ENCODE results near the gene GPRC5C.

The GPRC5C gene

DNA sequence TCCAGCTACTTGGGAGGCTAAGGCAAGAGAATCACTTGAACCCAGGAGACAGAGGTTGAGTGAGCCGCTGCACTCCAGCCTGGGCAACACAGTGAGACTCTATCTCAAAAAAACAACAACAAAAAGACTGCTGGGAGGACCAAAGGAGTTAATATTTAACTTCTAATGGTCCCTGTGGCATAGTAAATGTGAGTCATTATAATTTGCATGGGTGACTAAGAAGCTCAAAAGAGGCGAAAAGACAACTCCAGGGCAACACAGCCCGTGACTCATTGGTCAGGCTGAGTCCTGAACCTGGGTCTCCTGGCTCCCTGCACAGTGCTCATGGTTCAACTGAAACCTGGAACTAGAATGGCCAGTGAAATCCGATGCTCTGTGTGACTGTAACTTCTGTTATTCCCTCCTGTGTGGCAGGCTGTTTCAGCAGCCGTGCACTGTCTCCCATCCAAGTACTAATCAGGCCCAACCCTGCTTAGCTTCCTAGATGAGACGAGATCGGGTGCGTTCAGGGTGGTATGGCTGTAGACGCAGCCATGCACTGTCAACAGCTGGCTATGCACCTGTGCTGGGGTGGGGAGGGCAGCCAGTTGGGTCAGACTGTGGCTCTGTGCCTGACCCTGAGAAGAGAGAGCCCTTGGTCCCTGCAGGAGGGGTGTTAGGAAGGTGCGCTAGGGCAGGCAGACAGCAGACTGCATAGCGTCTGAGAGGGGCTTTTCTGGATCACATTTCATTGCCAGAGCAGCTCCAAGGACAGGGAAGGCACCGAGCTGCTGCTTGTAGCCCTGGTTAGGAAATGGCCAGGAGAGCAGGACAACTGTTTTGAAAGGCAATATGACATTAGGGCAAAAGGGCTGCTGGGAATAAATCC lies 14.5 kb upstream of the GPRC5C start:
- DNase-seq (ENCODE audit: extremely low read depth, low read depth), result no peak
- TF ChIP-seq, protein P1, sequence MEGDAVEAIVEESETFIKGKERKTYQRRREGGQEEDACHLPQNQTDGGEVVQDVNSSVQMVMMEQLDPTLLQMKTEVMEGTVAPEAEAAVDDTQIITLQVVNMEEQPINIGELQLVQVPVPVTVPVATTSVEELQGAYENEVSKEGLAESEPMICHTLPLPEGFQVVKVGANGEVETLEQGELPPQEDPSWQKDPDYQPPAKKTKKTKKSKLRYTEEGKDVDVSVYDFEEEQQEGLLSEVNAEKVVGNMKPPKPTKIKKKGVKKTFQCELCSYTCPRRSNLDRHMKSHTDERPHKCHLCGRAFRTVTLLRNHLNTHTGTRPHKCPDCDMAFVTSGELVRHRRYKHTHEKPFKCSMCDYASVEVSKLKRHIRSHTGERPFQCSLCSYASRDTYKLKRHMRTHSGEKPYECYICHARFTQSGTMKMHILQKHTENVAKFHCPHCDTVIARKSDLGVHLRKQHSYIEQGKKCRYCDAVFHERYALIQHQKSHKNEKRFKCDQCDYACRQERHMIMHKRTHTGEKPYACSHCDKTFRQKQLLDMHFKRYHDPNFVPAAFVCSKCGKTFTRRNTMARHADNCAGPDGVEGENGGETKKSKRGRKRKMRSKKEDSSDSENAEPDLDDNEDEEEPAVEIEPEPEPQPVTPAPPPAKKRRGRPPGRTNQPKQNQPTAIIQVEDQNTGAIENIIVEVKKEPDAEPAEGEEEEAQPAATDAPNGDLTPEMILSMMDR (IDR thresholded peaks at IDR 0.05; ENCODE audit: low read depth, low read length), result no peak

DNA sequence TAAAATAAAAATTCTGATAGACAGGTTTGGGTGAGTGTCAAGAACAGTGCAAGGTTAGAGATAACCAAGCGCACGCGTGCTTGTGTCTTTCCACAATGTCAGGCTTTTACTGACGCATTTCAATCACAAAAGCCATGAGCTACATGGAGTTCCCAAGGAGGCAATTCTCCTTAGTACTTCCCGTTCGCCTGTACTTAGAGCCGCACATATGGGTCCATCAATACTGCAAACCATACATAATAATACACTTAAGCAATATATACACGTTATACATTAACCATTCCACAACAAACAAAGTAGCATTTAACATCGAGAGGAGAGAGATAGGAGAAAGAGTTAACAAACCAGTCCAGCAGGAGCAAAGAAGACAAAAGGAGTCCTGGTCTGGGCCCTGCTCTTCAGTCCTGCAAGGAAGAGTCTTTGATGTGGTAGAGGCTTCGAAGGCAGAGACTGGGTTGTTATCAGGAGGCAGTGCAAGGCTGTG lies 11.9 kb upstream of the GPRC5C start:
- no peak for DNase-seq (ENCODE audit: extremely low read depth, low read depth)
- TF ChIP-seq, protein P1 (IDR thresholded peaks at IDR 0.05; ENCODE audit: low read depth, low read length), result no peak

DNA sequence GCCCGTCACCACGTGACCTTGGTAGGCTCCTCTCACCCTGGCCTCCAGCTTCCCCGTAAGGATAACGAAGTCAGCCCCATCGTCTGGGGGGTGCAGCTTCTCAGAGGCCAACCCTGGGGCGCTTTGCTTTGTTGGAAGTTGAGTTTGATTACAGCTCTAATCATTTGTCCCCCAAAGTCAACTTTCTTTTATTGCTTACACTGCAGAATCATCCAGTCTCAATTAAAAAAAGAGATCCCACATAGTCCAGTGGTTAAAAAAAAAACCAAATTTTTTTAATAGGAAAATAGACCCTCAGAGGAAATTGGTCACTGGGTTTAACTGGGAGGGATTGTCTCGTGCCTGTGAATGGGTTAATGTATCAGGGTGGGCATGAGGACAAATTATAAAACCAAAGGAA lies 7.8 kb upstream of the GPRC5C start:
- TF ChIP-seq, protein P1 (IDR thresholded peaks at IDR 0.05; ENCODE audit: low read depth, low read length), result no peak
- no peak for DNase-seq (ENCODE audit: extremely low read depth, low read depth)

DNA sequence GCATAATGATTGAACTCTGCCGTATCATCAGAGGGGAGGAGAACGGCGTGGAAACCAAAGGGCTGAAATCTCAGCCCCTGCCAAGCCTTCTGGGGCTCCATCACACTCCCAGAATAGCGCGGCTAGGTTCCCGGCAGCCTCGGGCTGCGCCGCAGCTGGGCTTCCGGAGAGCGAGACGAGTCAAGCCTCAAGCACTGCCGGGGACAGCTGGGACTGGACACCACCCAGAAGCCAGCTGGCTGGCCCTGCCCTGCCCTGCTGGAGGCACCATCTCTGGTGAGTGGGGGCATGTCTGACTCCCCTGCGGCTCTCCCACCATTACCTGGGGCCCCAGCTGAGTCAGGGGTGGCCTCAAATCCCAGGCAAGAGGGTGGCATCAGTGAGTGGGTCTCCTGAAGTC lies 7.2 kb upstream of the GPRC5C start:
- DNase-seq (ENCODE audit: extremely low read depth, low read depth), result no peak
- TF ChIP-seq, protein P1 (IDR thresholded peaks at IDR 0.05; ENCODE audit: low read depth, low read length), result no peak

DNA sequence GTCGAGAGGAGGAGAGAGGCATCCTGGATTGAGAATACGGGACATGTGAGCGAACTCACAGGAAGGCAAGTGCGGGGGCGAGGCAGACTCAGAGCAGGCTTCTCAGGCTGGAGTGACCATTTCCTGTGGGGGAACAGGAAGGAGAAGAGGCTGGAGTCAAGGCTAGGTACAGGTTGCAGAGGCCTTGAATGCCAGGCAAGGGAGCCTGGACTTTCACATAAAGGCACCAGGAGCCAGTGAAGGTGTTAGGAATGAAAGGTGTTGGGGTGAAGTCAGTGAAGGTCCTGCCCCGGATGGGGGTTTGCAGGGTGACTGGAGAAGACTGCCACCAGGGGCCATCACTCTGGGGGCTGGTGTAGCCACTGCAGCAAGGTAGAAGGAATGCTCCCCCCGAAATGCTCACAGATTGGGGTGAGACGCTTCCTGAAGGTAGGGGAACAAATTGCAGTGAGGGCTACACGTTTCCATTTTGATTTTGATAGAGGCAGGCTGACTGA lies 5.3 kb upstream of the GPRC5C start:
- TF ChIP-seq, protein P1 (IDR thresholded peaks at IDR 0.05; ENCODE audit: low read depth, low read length), result no peak
- DNase-seq (ENCODE audit: extremely low read depth, low read depth), result no peak

DNA sequence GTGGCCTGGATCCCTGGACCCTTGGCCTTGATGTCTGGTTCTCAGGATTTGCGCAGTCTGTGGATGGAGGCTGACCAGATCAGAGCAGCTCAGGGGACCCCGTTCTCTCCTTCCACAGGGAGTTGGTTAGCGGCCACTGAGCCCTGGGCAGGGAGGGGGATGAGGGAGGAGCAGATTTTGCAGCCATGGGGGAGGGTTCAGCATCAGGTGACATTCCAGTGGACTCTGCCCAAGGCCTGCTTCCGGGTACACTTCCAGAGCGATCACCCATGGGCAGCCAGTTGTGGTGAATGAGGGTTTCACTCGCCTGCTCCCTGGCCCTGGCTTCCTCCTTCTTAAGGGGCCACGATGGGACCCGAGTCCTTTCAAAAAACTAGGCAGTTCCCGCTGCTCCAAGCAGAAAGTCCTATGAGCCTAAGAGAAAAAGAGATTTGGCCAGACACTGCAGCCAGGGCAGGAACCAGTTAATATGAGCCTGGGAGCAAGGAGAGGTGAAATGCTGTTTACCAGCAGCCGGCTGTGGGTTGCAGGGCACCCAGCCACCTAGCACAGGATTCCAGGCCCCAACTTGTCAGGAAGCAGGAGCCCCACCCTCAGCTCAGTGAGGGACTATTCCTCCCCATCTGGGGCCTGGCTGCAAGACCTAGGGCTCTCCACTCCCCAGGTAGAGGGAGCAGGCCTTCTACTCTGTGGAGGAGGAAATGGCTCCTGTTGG lies 4.7 kb upstream of the GPRC5C start:
- TF ChIP-seq, protein P1 (IDR thresholded peaks at IDR 0.05; ENCODE audit: low read depth, low read length), result no peak
- DNase-seq (ENCODE audit: extremely low read depth, low read depth), result no peak

DNA sequence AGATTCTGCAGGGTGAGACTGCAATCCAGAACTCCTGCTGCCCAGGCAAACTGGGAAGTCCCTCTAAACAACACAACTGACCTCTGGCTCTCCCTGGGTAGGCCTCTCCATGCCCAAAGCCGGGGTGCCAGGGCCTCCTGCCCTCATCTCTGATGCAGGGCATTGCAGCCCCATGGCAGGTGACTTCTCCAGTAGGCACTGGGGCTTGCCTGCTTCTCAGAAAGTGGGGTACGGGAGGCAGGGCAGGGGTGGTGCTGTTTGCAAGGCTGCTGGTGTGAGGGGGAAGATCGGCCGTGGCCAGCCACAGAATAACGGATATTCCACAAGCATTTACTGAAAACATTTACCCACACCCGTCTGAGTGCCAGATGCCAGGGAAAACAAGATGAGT lies 4.1 kb upstream of the GPRC5C start:
- TF ChIP-seq, protein P1 (IDR thresholded peaks at IDR 0.05; ENCODE audit: low read depth, low read length), result no peak
- DNase-seq (ENCODE audit: extremely low read depth, low read depth), result no peak
